PFSK-1 (cell line): ENCODE data around the gene CKAP2L.

Experiments used
- POLR2AphosphoS5 ChIP-seq: IDR thresholded peaks from 2 replicates; pipeline ENCODE4 v1.6.1; 2012; ENCODE audit warnings: low read depth, mild to moderate bottlenecking, control low read depth, low read length, moderate library complexity
- REST ChIP-seq, 2 experiments: IDR thresholded peaks; 2 replicates each; pipeline versions ENCODE4 v1.6.1 to v1.8.0; 2011 to 2012; ENCODE audit warnings: low read depth in 2 of 2, low read length in 2 of 2, control low read depth in 1 of 2, inconsistent platforms in 1 of 2, mild to moderate bottlenecking in 1 of 2, moderate library complexity in 1 of 2; ENCODE audit not compliant: insufficient read depth in 1 of 2
- SIN3A ChIP-seq: IDR thresholded peaks from 2 replicates; pipeline ENCODE4 v1.6.1; 2012; ENCODE audit warnings: mild to moderate bottlenecking, low read length, moderate library complexity, borderline replicate concordance; ENCODE audit not compliant: insufficient read depth

- no peak for TF ChIP-seq POLR2AphosphoS5
- no peak for TF ChIP-seq REST (IDR thresholded peaks at IDR 0.05; ENCODE audit: insufficient read depth in 1 of 2, low read depth in 2 of 2, low read length in 2 of 2)
- no peak for TF ChIP-seq SIN3A
Measured at GRCh38 chr2:112762276-112762675, 2.1 kb downstream of the CKAP2L start.
